CD14-positive monocyte (primary cell): ENCODE data around the gene LIN7B. TPM values are rescaled to one million over a fixed set of nuclear protein-coding genes. Genes with fewer than 3 reads are reported as not detected.

Source experiments
- DNase-seq, 3 donors: peaks; one replicate each; pipeline ENCODE4 v3.0.0-alpha.2; 2011 to 2022
- H2AFZ ChIP-seq: 2 replicates; pipeline ENCODE4 v1.6.0; 2012; ENCODE audit warnings: mild to moderate bottlenecking, low read depth, low read length, inconsistent platforms; ENCODE audit not compliant: insufficient read depth, poor library complexity, severe bottlenecking
- H3K27ac ChIP-seq, 2 donors: 1 replicate in 1 of 2; 2 replicates in 1 of 2; pipeline ENCODE4 v1.5.1; 2012 to 2013; ENCODE audit warnings: low read length in 2 of 2, control low read depth in 1 of 2, inconsistent platforms in 1 of 2, low read depth in 1 of 2, mild to moderate bottlenecking in 1 of 2
- H3K27me3 ChIP-seq, 2 donors: one replicate each; pipeline versions ENCODE4 v1.6.0 to v1.6.1; 2011 to 2013; ENCODE audit warnings: low read length in 2 of 2; ENCODE audit not compliant: control insufficient read depth in 2 of 2, insufficient read depth in 2 of 2
- H3K36me3 ChIP-seq, 2 donors: replicated peaks in 1 of 2; 1 replicate in 1 of 2; 2 replicates in 1 of 2; pipeline versions ENCODE4 v1.5.1 to v1.6.1; 2012 to 2013; ENCODE audit warnings: low read length in 2 of 2, control low read depth in 1 of 2, inconsistent platforms in 1 of 2, mild to moderate bottlenecking in 1 of 2; ENCODE audit not compliant: insufficient read depth in 2 of 2, control insufficient read depth in 1 of 2
- H3K4me1 ChIP-seq, 2 donors: 1 replicate in 1 of 2; 2 replicates in 1 of 2; pipeline versions ENCODE4 v1.5.1 to v1.6.1; 2012 to 2013; ENCODE audit warnings: low read length in 2 of 2, control low read depth in 1 of 2, inconsistent platforms in 1 of 2, mild to moderate bottlenecking in 1 of 2, moderate library complexity in 1 of 2; ENCODE audit not compliant: insufficient read depth in 2 of 2, control insufficient read depth in 1 of 2
- H3K4me2 ChIP-seq: replicated peaks from 2 replicates; pipeline ENCODE3; 2012; ENCODE audit warnings: low read length, moderate library complexity, mild to moderate bottlenecking; ENCODE audit not compliant: poor library complexity, severe bottlenecking; ENCODE audit errors: extremely low read depth
- H3K4me3 ChIP-seq, 3 experiments: fragments of 200-600 bp in 1 of 3; sonication (generic) in 1 of 3; replicated peaks in 1 of 3; 1 replicate in 2 of 3; 2 replicates in 1 of 3; pipeline ENCODE4 v1.5.1; 2011 to 2013; ENCODE audit warnings: low read length in 3 of 3, mild to moderate bottlenecking in 3 of 3, control low read depth in 2 of 3, low read depth in 2 of 3, inconsistent platforms in 1 of 3, moderate library complexity in 1 of 3
- H3K79me2 ChIP-seq: 2 replicates; pipeline ENCODE4 v1.6.0; 2012; ENCODE audit warnings: mild to moderate bottlenecking, control low read depth, inconsistent platforms, low read length, moderate library complexity; ENCODE audit not compliant: insufficient read depth
- H3K9ac ChIP-seq: 2 replicates; pipeline ENCODE4 v1.6.0; 2017; ENCODE audit warnings: low read length, mild to moderate bottlenecking; ENCODE audit not compliant: insufficient read depth, poor library complexity, severe bottlenecking
- H3K9me3 ChIP-seq, 2 donors: replicated peaks in 1 of 2; 1 replicate in 1 of 2; 2 replicates in 1 of 2; pipeline versions ENCODE4 v1.5.1 to v1.6.1; 2012 to 2013; ENCODE audit warnings: low read length in 2 of 2, control low read depth in 1 of 2; ENCODE audit not compliant: control insufficient read depth in 1 of 2, insufficient read depth in 1 of 2
- H4K20me1 ChIP-seq: 2 replicates; pipeline ENCODE4 v1.6.0; 2012; ENCODE audit warnings: mild to moderate bottlenecking, low read length, control low read depth, moderate library complexity; ENCODE audit not compliant: insufficient read depth
- H3K27ac Mint-ChIP-seq, 7 donors: one replicate each; pipeline ENCODE4 v1.8.0; 2020; ENCODE audit warnings: mild to moderate bottlenecking in 7 of 7, mixed read lengths in 7 of 7, moderate library complexity in 6 of 7, inconsistent platforms in 2 of 7
- H3K27me3 Mint-ChIP-seq, 3 donors: one replicate each; pipeline ENCODE4 v1.8.0; 2021 to 2022; ENCODE audit warnings: low read depth in 3 of 3, mild to moderate bottlenecking in 3 of 3, mixed read lengths in 3 of 3, moderate library complexity in 3 of 3, inconsistent platforms in 1 of 3
- H3K36me3 Mint-ChIP-seq, 2 donors: one replicate each; pipeline ENCODE4 v1.8.0; 2020; ENCODE audit warnings: mixed read lengths in 2 of 2, inconsistent platforms in 1 of 2, mild to moderate bottlenecking in 1 of 2
- H3K4me1 Mint-ChIP-seq: one replicate; pipeline ENCODE4 v1.8.0; 2020; ENCODE audit warnings: mild to moderate bottlenecking, mixed read lengths
- H3K4me3 Mint-ChIP-seq, 2 donors: one replicate each; pipeline ENCODE4 v1.8.0; 2020; ENCODE audit warnings: mild to moderate bottlenecking in 2 of 2, mixed read lengths in 2 of 2, moderate library complexity in 1 of 2
- H3K9me3 Mint-ChIP-seq, 7 donors: one replicate each; pipeline ENCODE4 v1.8.0; 2020 to 2022; ENCODE audit warnings: mixed read lengths in 7 of 7, mild to moderate bottlenecking in 6 of 7, moderate library complexity in 6 of 7, inconsistent platforms in 2 of 7
- WGBS: methylation state at CpG from one replicate; pipeline ENCODE4 v1.1.5; 2013; ENCODE audit warnings: missing lambda C conversion rate; ENCODE audit not compliant: insufficient coverage; 5-methylcytosine and 5-hydroxymethylcytosine counted together
- intact Hi-C, 2 donors: fragments of 100-400 bp; cut with micrococcal nuclease; formaldehyde crosslinking; loops; one replicate each; pipeline versions ENCODE4 v1.15.0 to v1.15.1; 2023
- polyA plus RNA-seq, 3 donors: library from polyadenylated mRNA; depleted of rRNA in 1 of 3; unstranded in 2 of 3; stranded (reverse) in 1 of 3; fragments of 300-500 nt in 2 of 3; fragments of >200 nt in 1 of 3; fragmentation: Illumina TruSeq in 2 of 3; gene quantifications; 1 replicate in 2 of 3; 2 replicates in 1 of 3; pipeline ENCODE4 v1.2.3, GENCODE V29; 2012 to 2021
- TF ChIP-seq, protein P1 (sequence below): fragments of 200-600 bp; IDR thresholded peaks from one replicate; pipeline ENCODE4 v1.8.0; 2022; ENCODE audit warnings: antibody characterized with exemption, mild to moderate bottlenecking

The LIN7B gene
- polyA plus RNA-seq, 3 donors = 4.1 to 9.2 (median 4.2) TPM

DNA sequence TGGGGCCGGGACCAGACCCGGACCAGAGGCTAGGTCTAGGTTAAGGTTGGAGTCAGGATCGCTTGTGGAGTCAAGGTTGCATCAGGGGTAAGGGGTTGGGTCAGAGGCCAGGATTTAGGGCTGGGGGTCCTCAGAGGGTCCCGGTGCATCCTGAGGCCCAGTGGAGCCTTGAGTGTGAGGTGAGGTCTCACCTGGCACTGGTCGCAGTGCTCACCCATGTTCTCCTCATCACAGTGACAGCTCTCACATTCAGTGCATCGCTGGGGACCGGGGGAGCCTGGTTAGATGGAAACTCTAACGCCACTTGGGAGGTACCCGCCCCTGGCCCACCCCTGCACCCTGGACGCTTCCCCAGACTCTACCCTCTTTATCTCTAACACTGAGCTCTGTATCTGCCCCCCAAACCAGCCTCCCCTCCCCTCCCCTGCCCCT is 38.0 kb downstream of the LIN7B start:
- H3K4me1 ChIP-seq = peaks cover 34 to 54% of the 10 kb centered on the region in 2 donors
- no peak overlapping the region for H3K27ac ChIP-seq
- no peak overlapping the region for H3K9ac ChIP-seq
- intact Hi-C loops = loop anchor here in 1 of 2 donors (5.0 kb wide), 1 partner anchor 55 kb away; no protein-coding TSS in a partner anchor
- no peaks in the 10 kb centered on the region for H3K79me2 ChIP-seq
- H4K20me1 ChIP-seq = no peaks in the 10 kb centered on the region
- Mint-ChIP-seq H3K27me3 (peaks cover 69 to 92% (median 83%) of the 10 kb centered on the region in 3 donors), H3K4me3 (peak overlapping the region in 1 of 2 donors; percentile 72), H3K4me1 (peaks cover 44% of the 10 kb centered on the region), H3K9me3 (peaks cover 14 to 39% (median 28%) of the 10 kb centered on the region in 7 donors), H3K36me3 (peaks cover 3 to 4% of the 10 kb centered on the region in 2 donors), H3K27ac (no peak overlapping the region)
- 15% methylated on average over 8 of the region's 10 CpGs for WGBS
- peaks cover 13 to 69% of the 10 kb centered on the region in 2 donors for H3K27me3 ChIP-seq
- H3K4me3 ChIP-seq = peak overlapping the region in 1 of 3 experiments; percentile 9
- no peaks in the 10 kb centered on the region for H3K36me3 ChIP-seq
- peaks cover 22 to 30% of the 10 kb centered on the region in 2 donors for H3K9me3 ChIP-seq
- DNase-seq = no peak
- TF ChIP-seq, protein P1, sequence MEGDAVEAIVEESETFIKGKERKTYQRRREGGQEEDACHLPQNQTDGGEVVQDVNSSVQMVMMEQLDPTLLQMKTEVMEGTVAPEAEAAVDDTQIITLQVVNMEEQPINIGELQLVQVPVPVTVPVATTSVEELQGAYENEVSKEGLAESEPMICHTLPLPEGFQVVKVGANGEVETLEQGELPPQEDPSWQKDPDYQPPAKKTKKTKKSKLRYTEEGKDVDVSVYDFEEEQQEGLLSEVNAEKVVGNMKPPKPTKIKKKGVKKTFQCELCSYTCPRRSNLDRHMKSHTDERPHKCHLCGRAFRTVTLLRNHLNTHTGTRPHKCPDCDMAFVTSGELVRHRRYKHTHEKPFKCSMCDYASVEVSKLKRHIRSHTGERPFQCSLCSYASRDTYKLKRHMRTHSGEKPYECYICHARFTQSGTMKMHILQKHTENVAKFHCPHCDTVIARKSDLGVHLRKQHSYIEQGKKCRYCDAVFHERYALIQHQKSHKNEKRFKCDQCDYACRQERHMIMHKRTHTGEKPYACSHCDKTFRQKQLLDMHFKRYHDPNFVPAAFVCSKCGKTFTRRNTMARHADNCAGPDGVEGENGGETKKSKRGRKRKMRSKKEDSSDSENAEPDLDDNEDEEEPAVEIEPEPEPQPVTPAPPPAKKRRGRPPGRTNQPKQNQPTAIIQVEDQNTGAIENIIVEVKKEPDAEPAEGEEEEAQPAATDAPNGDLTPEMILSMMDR = no peak
- peak overlapping the region; percentile 29 for H3K4me2 ChIP-seq
- no peak overlapping the region for H2AFZ ChIP-seq

DNA sequence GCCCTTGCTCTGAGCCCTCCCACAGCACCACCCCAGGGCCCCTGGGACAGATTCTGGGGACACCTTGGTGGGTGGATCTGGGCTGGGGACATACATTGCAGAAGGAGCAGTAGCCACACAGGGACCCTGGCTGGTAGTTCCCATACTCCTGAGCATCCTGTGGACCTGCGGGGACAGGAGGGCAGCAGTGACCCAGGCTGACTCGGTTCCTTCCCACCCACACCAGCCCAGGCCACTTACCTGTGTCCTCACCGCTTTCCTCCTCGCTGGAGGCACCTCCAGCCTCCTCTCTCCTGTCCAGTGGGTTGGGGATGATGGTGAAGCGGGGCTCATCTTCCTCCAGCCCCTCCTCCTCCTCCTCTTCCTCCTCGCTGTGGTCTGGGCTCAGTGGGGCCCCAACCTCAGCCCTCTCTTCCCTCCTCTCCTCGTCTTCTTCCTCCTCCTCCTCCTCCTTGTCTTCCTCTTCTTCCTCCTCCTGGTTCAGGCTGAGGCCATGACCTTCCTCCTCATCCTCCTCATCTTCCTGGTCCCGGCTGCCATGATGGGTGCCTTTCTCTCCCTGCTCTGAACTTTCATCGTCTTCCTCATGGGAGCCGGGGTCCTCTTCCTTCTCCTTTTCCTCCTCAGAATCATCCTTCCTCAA is 39.1 kb downstream of the LIN7B start:
- intact Hi-C loops = loop anchor here in 1 of 2 donors (5.0 kb wide), 1 partner anchor 54 kb away; no protein-coding TSS in a partner anchor
- Mint-ChIP-seq H3K27me3 (peaks cover 65 to 95% (median 86%) of the 10 kb centered on the region in 3 donors), H3K4me1 (peaks cover 52% of the 10 kb centered on the region), H3K27ac (no peak overlapping the region), H3K36me3 (peaks cover 3% of the 10 kb centered on the region in 2 donors), H3K4me3 (peak overlapping the region in 1 of 2 donors; percentile 36), H3K9me3 (peaks cover 14 to 36% (median 28%) of the 10 kb centered on the region in 7 donors)
- no peaks in the 10 kb centered on the region for H3K36me3 ChIP-seq
- H2AFZ ChIP-seq = no peak overlapping the region
- peaks cover 39 to 64% of the 10 kb centered on the region in 2 donors for H3K4me1 ChIP-seq
- no peaks in the 10 kb centered on the region for H3K79me2 ChIP-seq
- WGBS = 65% methylated on average over 4 of the region's 10 CpGs
- TF ChIP-seq, protein P1 = no peak
- no peaks in the 10 kb centered on the region for H4K20me1 ChIP-seq
- peaks cover 22 to 26% of the 10 kb centered on the region in 2 donors for H3K9me3 ChIP-seq
- no peak overlapping the region for H3K4me3 ChIP-seq
- peaks cover 18 to 71% of the 10 kb centered on the region in 2 donors for H3K27me3 ChIP-seq
- H3K27ac ChIP-seq = no peak overlapping the region
- H3K9ac ChIP-seq = no peak overlapping the region
- H3K4me2 ChIP-seq = no peak overlapping the region
- DNase-seq = no peak
